Aorta (tissue), 5 donors: ENCODE measurements around the gene ZFAND2B. TPM values are rescaled to one million over a fixed set of nuclear protein-coding genes. Genes with fewer than 3 reads are reported as not detected.

Experiments
- ATAC-seq: fragments of 200-7000 bp; cut with Tn5 transposase; one replicate; pipeline ENCODE4 v1.9.1; 2022; ENCODE audit warnings: moderate library complexity; ENCODE audit not compliant: low FRiP score
- DNase-seq, 2 donors: peaks; one replicate each; pipeline ENCODE4 v3.0.0-alpha.2; 2020
- H3K27ac ChIP-seq, 2 donors: one replicate each; pipeline ENCODE4 v1.5.1; 2013; ENCODE audit warnings: low read length in 2 of 2, mild to moderate bottlenecking in 2 of 2, moderate library complexity in 2 of 2, control low read depth in 1 of 2, inconsistent platforms in 1 of 2, low read depth in 1 of 2
- H3K27me3 ChIP-seq, 2 donors: one replicate each; pipeline ENCODE4 v1.6.1; 2013; ENCODE audit warnings: control low read depth in 1 of 2, low read length in 1 of 2, mild to moderate bottlenecking in 1 of 2, moderate library complexity in 1 of 2; ENCODE audit not compliant: insufficient read depth in 2 of 2, control insufficient read depth in 1 of 2
- H3K36me3 ChIP-seq, 2 donors: one replicate each; pipeline ENCODE4 v1.6.1; 2013; ENCODE audit warnings: control low read depth in 1 of 2, low read length in 1 of 2, mild to moderate bottlenecking in 1 of 2; ENCODE audit not compliant: insufficient read depth in 2 of 2, control insufficient read depth in 1 of 2
- H3K4me1 ChIP-seq, 2 donors: one replicate each; pipeline ENCODE4 v1.6.1; 2013; ENCODE audit warnings: low read length in 2 of 2, control low read depth in 1 of 2, mild to moderate bottlenecking in 1 of 2, moderate library complexity in 1 of 2; ENCODE audit not compliant: insufficient read depth in 2 of 2, control insufficient read depth in 1 of 2
- H3K4me3 ChIP-seq, 2 donors: one replicate each; pipeline ENCODE4 v1.5.1; 2013; ENCODE audit warnings: low read length in 2 of 2, control low read depth in 1 of 2, mild to moderate bottlenecking in 1 of 2
- H3K9me3 ChIP-seq: one replicate; pipeline ENCODE4 v1.6.1; 2013; ENCODE audit warnings: mild to moderate bottlenecking, low read length; ENCODE audit not compliant: control insufficient read depth
- WGBS, 2 donors: extraction: QIAGEN DNeasy Blood & Tissue Kit; methylation state at CpG; one replicate each; pipeline ENCODE4 v1.1.7; 2013; 5-methylcytosine and 5-hydroxymethylcytosine counted together
- intact Hi-C, 2 donors: fragments of 100-400 bp; cut with DNase I; formaldehyde crosslinking; loops; one replicate each; pipeline versions ENCODE4 v1.14.2 to v1.15.0; 2022
- polyA plus RNA-seq, 2 donors: library from polyadenylated mRNA; stranded (reverse); fragments of 200-250 nt; gene quantifications; one replicate each; pipeline ENCODE4 v1.2.3, GENCODE V29; 2013
- total RNA-seq, 2 donors: library from RNA; stranded (reverse); fragmentation: NEBNext Ultra II Directional; extraction: Animal tissue kit (Norgen Biotek cat#: 25700); gene quantifications; one replicate each; pipeline ENCODE4 v1.2.1, GENCODE V29; 2021
- donor health status: healthy with polysubstance abuse.
- donor health status: Bipolar disorder and iron deficiency.
- donor health status: DM: no; HTN: no; CAD: no.
- donor health status: DM: no; HTN: no; CAD: no.
- donor health status: DM: yes; HTN: yes; CAD: no.

Gene ZFAND2B
- total and polyA plus RNA-seq, 4 donors: 30.2 to 73.4 (median 42.1) TPM

- H3K36me3 ChIP-seq: peaks cover 0 to 4% of the 10 kb centered on the region in 2 donors
- no peak overlapping the region for H3K27ac ChIP-seq
- no peaks in the 10 kb centered on the region for H3K27me3 ChIP-seq
- intact Hi-C loops: no loop called here
- H3K4me1 ChIP-seq: no peaks in the 10 kb centered on the region
- no peaks in the 10 kb centered on the region for H3K9me3 ChIP-seq
- DNase-seq (no peak), ATAC-seq (no peak)
- 76 to 81% methylated on average over 5 of the region's 5 CpGs for WGBS, 2 donors
- no peak overlapping the region for H3K4me3 ChIP-seq
Measured at GRCh38 chr2:219205165-219205538, 1.4 kb upstream of the ZFAND2B start.

- peak overlapping the region; percentile 3 to 58 for H3K27ac ChIP-seq
- ATAC-seq (peak; percentile 6), DNase-seq (no peak)
- peak overlapping the region; percentile 12 to 55 for H3K4me3 ChIP-seq
- H3K27me3 ChIP-seq: no peaks in the 10 kb centered on the region
- H3K36me3 ChIP-seq: peaks cover 0 to 6% of the 10 kb centered on the region in 2 donors
- intact Hi-C loops: loop anchor here in 1 of 2 donors (1.0 kb wide), 1 partner anchor 28 kb away; the partner anchor contains the start of gene RETREG2
- WGBS, 2 donors: 16% methylated on average over 7 of the region's 7 CpGs
- no peaks in the 10 kb centered on the region for H3K4me1 ChIP-seq
- no peaks in the 10 kb centered on the region for H3K9me3 ChIP-seq
Measured at GRCh38 chr2:219205981-219206327, 628 bp upstream of the ZFAND2B start.

- no peaks in the 10 kb centered on the region for H3K9me3 ChIP-seq
- peak overlapping the region; percentile 31 to 55 for H3K4me3 ChIP-seq
- peak overlapping the region in 1 of 2 donors; percentile 58 for H3K27ac ChIP-seq
- intact Hi-C loops: no loop called here
- 3 to 4% methylated on average over 18 to 22 of the region's 22 CpGs for WGBS, 2 donors
- peaks cover 0 to 6% of the 10 kb centered on the region in 2 donors for H3K36me3 ChIP-seq
- H3K4me1 ChIP-seq: no peaks in the 10 kb centered on the region
- DNase-seq: no peak
- H3K27me3 ChIP-seq: no peaks in the 10 kb centered on the region
- no peak for ATAC-seq
Measured at GRCh38 chr2:219207134-219207883, 727 bp downstream of the ZFAND2B start.

DNA sequence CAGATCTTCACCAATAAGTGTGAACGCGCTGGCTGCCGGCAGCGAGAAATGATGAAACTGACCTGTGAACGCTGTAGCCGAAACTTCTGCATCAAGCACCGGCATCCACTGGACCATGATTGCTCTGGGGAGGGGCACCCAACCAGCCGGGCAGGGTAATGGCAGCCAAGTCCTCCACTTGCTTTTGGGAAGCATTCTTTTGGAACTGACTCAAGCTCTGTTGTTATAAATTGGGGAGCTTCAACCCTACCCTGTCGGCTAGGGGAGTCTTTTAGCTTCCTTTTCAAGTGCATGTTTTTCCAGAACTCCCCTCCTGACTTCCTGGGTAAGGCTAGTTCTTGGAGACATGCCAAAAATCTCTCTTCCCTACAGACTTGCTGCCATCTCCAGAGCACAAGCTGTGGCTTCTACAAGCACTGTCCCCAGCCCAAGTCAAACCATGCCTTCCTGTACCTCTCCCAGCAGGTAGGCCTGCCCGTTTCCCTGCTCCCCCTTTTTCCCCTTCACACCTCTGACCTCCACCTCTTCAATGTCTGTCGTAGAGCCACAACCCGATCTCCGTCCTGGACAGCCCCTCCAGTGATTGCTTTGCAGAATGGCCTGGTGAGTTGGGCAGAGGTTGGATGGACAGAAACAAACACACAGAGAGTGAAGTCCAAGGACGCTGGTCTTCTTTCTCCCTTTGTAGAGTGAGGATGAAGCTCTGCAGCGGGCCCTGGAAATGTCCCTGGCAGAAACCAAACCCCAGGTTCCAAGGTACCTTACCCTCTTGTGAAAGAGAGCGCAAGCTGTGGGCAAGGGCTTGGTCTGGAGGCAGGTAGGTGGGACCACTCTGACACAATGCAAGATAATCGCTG, 1.5 kb downstream of the ZFAND2B start:
- Histone ChIP-seq H3K36me3 (peaks cover 0 to 6% of the 10 kb centered on the region in 2 donors), H3K4me1 (no peaks in the 10 kb centered on the region), H3K27me3 (no peaks in the 10 kb centered on the region), H3K4me3 (no peak overlapping the region), H3K9me3 (no peaks in the 10 kb centered on the region), H3K27ac (no peak overlapping the region)
- ATAC-seq (no peak), DNase-seq (no peak)
- intact Hi-C loops: no loop called here
- WGBS, 2 donors: 63 to 65% methylated on average over 17 of the region's 17 CpGs

DNA sequence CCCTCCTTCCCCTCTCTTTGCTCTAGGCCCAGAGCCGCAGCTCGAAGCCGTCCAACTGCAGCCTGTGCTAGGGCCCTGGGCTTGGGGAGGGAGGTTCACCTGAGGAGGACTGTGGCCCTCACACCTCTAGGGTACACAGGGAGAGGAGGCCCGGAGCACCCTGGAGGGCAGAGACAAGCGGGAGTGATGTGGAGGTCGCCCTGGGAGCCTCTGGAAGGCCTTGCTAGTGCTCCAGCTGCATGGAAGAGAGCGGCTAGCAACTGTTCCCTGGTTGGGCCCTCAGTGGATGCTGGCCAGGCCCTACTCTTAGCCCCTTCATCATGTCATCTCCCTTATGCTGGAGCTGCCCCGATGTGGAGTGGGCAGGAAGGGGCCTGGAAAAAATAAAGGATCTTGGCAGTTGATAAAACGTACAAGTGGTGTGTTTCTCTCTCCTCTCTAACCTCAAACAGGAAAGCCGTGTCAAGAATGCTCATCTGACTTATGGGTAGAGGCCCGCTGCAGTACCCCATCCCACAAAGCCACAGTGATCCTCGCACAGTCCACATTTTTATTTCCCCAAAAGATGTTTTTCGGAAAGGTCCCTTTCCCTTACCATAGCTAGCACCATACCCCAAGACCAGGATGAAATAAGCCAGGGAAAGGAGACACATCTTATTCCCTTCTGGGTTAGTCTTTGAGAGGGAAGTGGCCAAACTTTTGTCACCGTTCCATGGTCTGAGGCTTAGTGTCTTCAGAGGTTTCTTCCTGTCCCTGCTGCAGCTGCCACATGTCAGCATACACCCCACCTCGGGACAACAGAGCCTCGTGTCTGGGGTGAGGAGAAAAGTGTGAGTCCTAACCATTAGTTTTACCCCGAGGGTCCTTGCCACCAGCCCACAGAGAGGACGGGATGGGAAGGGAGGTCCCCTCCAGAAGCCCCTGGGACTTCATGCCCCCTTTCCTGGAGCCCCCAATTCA, 2.9 kb downstream of the ZFAND2B start:
- 84 to 86% methylated on average over 18 of the region's 18 CpGs for WGBS, 2 donors
- Histone ChIP-seq H3K9me3 (no peaks in the 10 kb centered on the region), H3K4me1 (no peaks in the 10 kb centered on the region), H3K27ac (no peak overlapping the region), H3K36me3 (peaks cover 0 to 6% of the 10 kb centered on the region in 2 donors), H3K4me3 (no peak overlapping the region), H3K27me3 (no peaks in the 10 kb centered on the region)
- ATAC-seq (no peak), DNase-seq (no peak)
- intact Hi-C loops: no loop called here

DNA sequence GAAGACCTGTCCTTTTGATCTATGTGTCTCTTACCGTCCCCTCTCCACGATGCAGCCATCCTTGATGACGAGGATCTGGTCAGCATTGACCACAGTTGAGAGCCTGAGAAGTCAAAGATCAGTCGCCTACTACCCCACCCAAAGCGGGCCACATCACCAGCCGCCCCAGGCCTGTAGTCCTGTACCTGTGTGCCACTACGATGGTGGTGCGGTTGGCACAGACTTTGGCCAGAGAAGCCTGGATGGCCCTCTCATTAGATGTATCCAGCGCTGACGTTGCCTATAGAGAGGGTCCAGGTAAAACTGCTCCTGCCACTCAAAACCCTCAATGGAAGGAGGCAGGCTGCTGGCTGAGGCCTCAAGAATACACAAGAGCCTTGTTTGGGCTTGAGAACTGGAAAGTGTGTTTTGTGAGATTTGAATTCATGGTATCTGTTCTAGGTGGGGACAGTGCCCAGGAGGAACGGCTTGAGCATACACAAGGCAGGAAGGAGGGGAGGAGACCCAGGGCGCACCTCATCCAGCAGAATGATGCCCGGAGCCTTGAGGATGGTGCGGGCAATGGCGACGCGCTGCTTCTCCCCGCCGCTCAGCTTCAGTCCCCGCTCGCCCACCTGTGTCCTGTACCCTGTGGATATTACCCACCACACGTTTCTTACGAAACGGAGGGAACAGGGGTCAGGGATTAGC, 3.8 kb downstream of the ZFAND2B start:
- DNase-seq (no peak), ATAC-seq (no peak)
- intact Hi-C loops: no loop called here
- Histone ChIP-seq H3K36me3 (peaks cover 0 to 6% of the 10 kb centered on the region in 2 donors), H3K9me3 (no peaks in the 10 kb centered on the region), H3K27me3 (no peaks in the 10 kb centered on the region), H3K4me3 (no peak overlapping the region), H3K27ac (no peak overlapping the region), H3K4me1 (no peaks in the 10 kb centered on the region)
- WGBS, 2 donors: 91 to 93% methylated on average over 24 of the region's 24 CpGs

GRCh38 chr2:219210886-219211362, 4.3 kb downstream of the ZFAND2B start:
- H3K27me3 ChIP-seq: no peaks in the 10 kb centered on the region

DNA sequence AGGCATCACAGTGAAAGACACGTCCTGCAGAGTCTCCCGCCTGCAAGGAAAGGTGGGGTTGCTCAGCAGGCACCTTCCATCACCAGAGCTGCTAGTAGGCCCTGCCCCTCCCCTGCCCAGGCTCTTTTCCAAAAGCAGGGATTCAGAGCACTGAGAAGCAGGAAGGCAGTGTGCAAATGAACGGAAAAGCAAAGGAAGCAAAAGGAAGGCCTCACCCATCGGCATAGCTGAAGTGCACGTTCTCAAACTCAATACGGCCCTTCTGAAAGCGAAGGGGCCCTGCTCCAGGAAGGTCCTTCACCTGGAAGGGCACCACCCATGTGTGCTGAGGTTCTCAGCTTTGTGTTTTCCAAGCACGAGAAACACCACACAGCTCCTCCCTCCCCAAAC, 6.4 kb downstream of the ZFAND2B start:
- no peak overlapping the region for H3K4me3 ChIP-seq
- H3K27ac ChIP-seq: no peak overlapping the region
- no peaks in the 10 kb centered on the region for H3K4me1 ChIP-seq
- WGBS, 2 donors: 88 to 94% methylated on average over 8 of the region's 8 CpGs
- H3K27me3 ChIP-seq: no peaks in the 10 kb centered on the region
- intact Hi-C loops: no loop called here
- no peaks in the 10 kb centered on the region for H3K9me3 ChIP-seq
- DNase-seq (no peak), ATAC-seq (no peak)
- H3K36me3 ChIP-seq: peaks cover 0 to 6% of the 10 kb centered on the region in 2 donors

More at GRCh38 chr2:219210886-219211362, 4.3 kb downstream of the ZFAND2B start:
- H3K4me3 ChIP-seq: no peak overlapping the region
- DNase-seq: no peak
- WGBS, 2 donors: 91 to 92% methylated on average over 9 of the region's 9 CpGs
- no peak overlapping the region for H3K27ac ChIP-seq
- no peaks in the 10 kb centered on the region for H3K4me1 ChIP-seq
- H3K9me3 ChIP-seq: no peaks in the 10 kb centered on the region
- intact Hi-C loops: no loop called here
- ATAC-seq: no peak
- H3K36me3 ChIP-seq: peaks cover 0 to 6% of the 10 kb centered on the region in 2 donors
